Mammary epithelial cell (primary cell): ENCODE results near the gene TNXB.

Experiments used
- CTCF ChIP-seq, 2 donors: IDR thresholded peaks in 1 of 2; conservative IDR thresholded peaks in 1 of 2; 2 replicates each; pipeline ENCODE4 v1.5.1; 2011 to 2012; ENCODE audit warnings: inconsistent platforms in 2 of 2, low read length in 2 of 2, mild to moderate bottlenecking in 2 of 2, control low read depth in 1 of 2, low read depth in 1 of 2; ENCODE audit not compliant: insufficient read depth in 1 of 2; ENCODE audit errors: extremely low read depth in 1 of 2
- EZH2 ChIP-seq: IDR thresholded peaks from 2 replicates; pipeline ENCODE4 v1.6.1; 2012; ENCODE audit warnings: low read length, inconsistent platforms, borderline replicate concordance

GRCh38 chr6:32076321-32076809 lies 32.8 kb downstream of the TNXB start:
- TF ChIP-seq CTCF (conservative IDR thresholded peaks at IDR 0.05 in 1 of 2, IDR thresholded peaks at IDR 0.05 in 1 of 2; ENCODE audit: extremely low read depth in 1 of 2, insufficient read depth in 1 of 2, low read depth in 1 of 2, low read length in 2 of 2) (no peak), EZH2 (no peak)
